22Rv1 (cell line): ENCODE data around the gene JDP2.

Experiments used
- H3K27ac ChIP-seq: fragments of 450-650 bp; 2 replicates; pipeline ENCODE4 v1.5.1; 2017
- CTCF ChIP-seq: fragments of 450-650 bp; IDR thresholded peaks from 2 replicates; pipeline ENCODE4 v1.5.1; 2017; ENCODE audit warnings: mild to moderate bottlenecking
- ZFX ChIP-seq: fragments of 450-650 bp; IDR thresholded peaks from 2 replicates; pipeline ENCODE4 v1.6.1; 2017; ENCODE audit warnings: antibody characterized with exemption, borderline replicate concordance

The JDP2 gene

GRCh38 chr14:75442642-75443041 lies 14.8 kb downstream of the JDP2 start:
- no peak overlapping the region for H3K27ac ChIP-seq
- TF ChIP-seq CTCF (no peak), ZFX (no peak)

GRCh38 chr14:75443203-75443969 lies 15.6 kb downstream of the JDP2 start:
- H3K27ac ChIP-seq = no peak overlapping the region
- TF ChIP-seq CTCF (no peak), ZFX (no peak)

GRCh38 chr14:75445236-75445635 lies 17.4 kb downstream of the JDP2 start:
- TF ChIP-seq ZFX (no peak), CTCF (no peak)

GRCh38 chr14:75445963-75446362 lies 18.1 kb downstream of the JDP2 start:
- H3K27ac ChIP-seq = no peak overlapping the region
- no peak for TF ChIP-seq CTCF
- no peak for TF ChIP-seq ZFX

More at GRCh38 chr14:75445236-75445635, 17.4 kb downstream of the JDP2 start:
- no peak overlapping the region for H3K27ac ChIP-seq

GRCh38 chr14:75446447-75446846 lies 18.6 kb downstream of the JDP2 start:
- no peak overlapping the region for H3K27ac ChIP-seq
- TF ChIP-seq CTCF = no peak
- TF ChIP-seq ZFX = no peak

GRCh38 chr14:75448209-75448608 lies 20.4 kb downstream of the JDP2 start:
- H3K27ac ChIP-seq = no peak overlapping the region
- TF ChIP-seq CTCF (no peak), ZFX (no peak)

GRCh38 chr14:75449036-75449435 lies 21.2 kb downstream of the JDP2 start:
- TF ChIP-seq ZFX (no peak), CTCF (no peak)
- H3K27ac ChIP-seq = no peak overlapping the region
